ENCODE results near the gene JSRP1.
"Not testable (repeated sequence)": the region's sequence is repeated elsewhere in the genome, so short reads cannot be mapped to it uniquely, and the experiment has no call there.

The JSRP1 gene

DNA sequence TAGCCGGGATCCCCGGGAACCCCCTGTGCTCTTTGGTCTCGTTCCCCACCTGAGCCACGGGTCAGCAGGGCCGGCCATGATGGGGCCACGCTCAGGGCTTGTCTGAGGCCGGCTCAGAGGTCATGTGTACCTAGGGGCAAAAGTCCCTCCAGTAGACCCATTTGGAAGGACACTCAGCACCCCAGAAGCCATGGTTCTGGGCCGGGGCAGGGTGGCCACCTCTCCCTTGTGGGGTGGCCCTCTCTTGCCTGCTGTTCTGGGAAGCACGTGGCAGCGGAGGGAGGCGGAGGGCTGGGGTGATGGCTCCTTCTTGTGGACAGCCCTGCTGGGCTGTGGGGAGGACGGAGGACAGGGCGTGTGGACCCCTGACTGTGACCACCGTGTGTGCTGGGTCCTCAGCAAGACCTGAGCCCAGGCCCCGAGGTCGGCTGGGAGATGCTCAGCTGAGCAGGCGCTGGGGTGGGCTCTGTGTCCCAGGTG lies 32.2 kb upstream of the JSRP1 start:
- Mint-ChIP-seq H3K9me3 (no peaks in the 10 kb centered on the region), H3K4me3 (peak overlapping the region; percentile 76), H3K36me3 (ENCODE audit: low read depth) (no peaks in the 10 kb centered on the region), H3K4me1 (ENCODE audit: low read depth) (peaks cover 31% of the 10 kb centered on the region), H3K27ac (peak overlapping the region; percentile 61), H3K27me3 (peaks cover 7% of the 10 kb centered on the region)

DNA sequence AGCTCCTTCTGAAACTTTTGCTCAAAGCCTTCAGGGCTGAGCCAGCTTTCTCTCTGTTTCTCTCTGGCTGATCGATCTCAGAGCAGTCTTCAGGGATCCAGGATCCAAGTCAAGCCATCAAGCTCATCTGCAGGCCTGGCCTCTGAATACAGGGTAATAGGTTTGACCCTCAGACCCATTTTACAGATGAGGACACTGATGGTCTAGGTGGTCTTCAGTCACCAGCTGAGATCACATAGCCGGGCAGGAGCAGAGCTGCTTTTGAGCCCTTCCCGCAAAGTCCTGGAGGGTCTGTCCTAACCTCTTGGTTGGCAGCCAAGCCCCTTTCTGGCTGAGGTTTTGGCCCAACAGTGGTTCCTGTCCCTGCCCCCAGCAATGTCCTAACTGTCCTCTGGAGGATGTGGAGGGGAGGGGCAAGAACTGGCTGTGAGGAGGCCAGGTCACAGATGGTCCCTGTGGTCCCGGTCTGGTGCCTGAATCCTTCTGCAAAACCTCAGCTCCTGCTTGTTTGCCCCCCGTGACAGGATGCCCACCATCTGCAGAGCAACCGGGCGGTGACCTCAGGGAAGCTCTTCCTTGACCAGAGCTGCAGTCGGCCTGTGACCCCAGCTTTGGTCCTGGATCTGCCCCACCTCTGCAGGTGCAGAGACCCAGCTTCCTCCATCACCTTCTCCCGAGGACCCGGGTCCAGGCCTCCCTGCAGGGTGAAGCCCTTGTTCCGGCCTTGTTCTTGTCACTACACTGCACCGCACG lies 31.5 kb upstream of the JSRP1 start:
- H3K36me3 Mint-ChIP-seq (ENCODE audit: low read depth): no peaks in the 10 kb centered on the region
- H3K4me1 Mint-ChIP-seq (ENCODE audit: low read depth): peaks cover 33% of the 10 kb centered on the region
- no peak overlapping the region for H3K4me3 Mint-ChIP-seq
- no peaks in the 10 kb centered on the region for H3K9me3 Mint-ChIP-seq
- peaks cover 7% of the 10 kb centered on the region for H3K27me3 Mint-ChIP-seq
- H3K27ac Mint-ChIP-seq: no peak overlapping the region

DNA sequence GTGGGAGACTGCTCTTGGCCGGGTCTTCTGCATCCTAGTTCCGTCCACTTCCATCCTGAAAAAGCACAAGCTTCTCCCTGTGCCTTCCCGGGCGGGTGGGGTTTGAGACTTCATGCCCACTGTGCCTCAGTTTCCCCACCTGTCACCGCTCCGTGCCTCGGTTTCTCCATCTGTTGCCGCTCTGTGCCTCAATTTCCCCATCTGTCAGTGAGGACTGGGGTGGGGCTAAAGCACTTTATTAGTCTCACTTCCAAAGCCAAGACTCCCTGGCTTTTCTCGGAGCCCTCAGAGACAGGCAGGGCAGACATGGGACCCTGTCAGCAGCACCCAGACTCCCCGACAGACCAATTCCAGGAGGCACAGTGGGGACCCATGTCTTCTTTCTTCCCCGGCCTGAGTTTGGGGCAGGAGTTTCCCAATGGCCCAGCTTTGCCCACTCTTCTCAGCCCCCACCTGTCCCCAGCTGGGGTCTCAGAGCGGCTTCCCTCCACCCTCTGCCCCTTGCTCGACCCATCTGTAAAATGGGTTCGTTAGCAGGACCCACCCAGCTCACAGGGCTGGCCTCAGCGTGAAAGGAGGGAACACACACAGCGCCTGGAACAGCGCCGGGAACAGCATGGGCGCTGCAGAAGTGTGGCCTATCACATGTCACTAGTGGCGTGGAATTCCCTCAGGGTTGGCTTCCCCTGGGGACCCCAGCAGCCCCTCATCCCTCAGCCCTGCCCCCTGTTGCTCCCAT lies 30.4 kb upstream of the JSRP1 start:
- H3K4me1 Mint-ChIP-seq (ENCODE audit: low read depth): peaks cover 43% of the 10 kb centered on the region
- no peak overlapping the region for H3K4me3 Mint-ChIP-seq
- H3K36me3 Mint-ChIP-seq (ENCODE audit: low read depth): no peaks in the 10 kb centered on the region
- H3K27ac Mint-ChIP-seq: no peak overlapping the region
- no peaks in the 10 kb centered on the region for H3K9me3 Mint-ChIP-seq
- peaks cover 7% of the 10 kb centered on the region for H3K27me3 Mint-ChIP-seq

DNA sequence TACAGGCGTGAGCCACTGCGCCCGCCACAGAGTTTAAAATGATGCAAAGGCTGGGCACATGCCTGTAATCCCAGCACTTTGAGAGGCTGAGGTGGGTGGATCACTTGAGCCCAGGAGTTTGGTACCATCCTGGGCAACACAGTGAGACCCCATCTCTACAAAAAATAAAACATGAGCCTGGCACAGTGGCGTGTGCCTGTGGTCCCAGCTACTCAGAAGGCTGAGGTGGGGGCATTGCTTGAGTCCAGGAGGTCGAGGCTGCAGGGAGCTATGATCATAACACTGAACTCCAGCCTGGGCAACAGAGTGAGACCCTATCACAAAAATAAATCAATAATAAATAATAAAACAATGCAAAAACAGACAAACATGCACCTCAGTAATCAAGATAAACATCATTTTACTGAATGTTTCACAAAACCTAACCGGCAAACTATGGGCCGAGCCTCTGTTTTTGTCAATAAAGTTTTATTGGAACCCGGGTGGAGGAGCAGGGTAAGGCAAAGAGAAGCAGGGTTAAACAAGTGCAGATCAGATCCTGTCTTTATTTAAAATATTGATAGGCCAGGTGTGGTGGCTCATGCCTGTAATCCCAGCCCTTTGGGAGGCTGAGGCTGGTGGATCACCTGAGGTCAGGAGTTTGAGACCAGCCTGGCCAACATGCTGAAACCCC lies 27.8 kb upstream of the JSRP1 start:
- peaks cover 28% of the 10 kb centered on the region for H3K4me1 Mint-ChIP-seq (ENCODE audit: low read depth)
- no peak overlapping the region for H3K4me3 Mint-ChIP-seq
- H3K27me3 Mint-ChIP-seq: peaks cover 4% of the 10 kb centered on the region
- H3K27ac Mint-ChIP-seq: no peak overlapping the region
- H3K9me3 Mint-ChIP-seq: no peaks in the 10 kb centered on the region
- H3K36me3 Mint-ChIP-seq (ENCODE audit: low read depth): no peaks in the 10 kb centered on the region

DNA sequence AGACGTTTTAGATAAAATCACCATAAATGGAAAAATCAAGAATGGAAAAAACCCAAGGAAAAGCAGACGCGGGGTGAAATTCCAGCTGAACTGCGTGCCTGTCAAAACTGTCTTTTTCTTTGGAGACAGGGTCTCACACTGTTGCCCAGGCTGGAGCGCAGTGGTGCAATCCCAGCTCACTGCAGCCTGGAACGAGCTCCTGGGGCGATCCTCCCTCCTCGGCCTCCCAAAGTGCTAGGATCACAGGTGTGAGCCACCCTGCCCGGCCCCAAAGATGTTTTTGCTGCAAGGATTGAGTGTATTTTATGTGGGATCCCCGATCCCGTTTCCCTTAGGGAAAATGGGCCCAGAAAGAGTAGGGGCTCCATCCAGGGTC lies 26.6 kb upstream of the JSRP1 start:
- no peaks in the 10 kb centered on the region for H3K9me3 Mint-ChIP-seq
- H3K36me3 Mint-ChIP-seq (ENCODE audit: low read depth): no peaks in the 10 kb centered on the region
- H3K4me3 Mint-ChIP-seq: no peak overlapping the region
- peak overlapping the region; percentile 45 for H3K27ac Mint-ChIP-seq
- H3K4me1 Mint-ChIP-seq (ENCODE audit: low read depth): peaks cover 17% of the 10 kb centered on the region
- no peaks in the 10 kb centered on the region for H3K27me3 Mint-ChIP-seq

DNA sequence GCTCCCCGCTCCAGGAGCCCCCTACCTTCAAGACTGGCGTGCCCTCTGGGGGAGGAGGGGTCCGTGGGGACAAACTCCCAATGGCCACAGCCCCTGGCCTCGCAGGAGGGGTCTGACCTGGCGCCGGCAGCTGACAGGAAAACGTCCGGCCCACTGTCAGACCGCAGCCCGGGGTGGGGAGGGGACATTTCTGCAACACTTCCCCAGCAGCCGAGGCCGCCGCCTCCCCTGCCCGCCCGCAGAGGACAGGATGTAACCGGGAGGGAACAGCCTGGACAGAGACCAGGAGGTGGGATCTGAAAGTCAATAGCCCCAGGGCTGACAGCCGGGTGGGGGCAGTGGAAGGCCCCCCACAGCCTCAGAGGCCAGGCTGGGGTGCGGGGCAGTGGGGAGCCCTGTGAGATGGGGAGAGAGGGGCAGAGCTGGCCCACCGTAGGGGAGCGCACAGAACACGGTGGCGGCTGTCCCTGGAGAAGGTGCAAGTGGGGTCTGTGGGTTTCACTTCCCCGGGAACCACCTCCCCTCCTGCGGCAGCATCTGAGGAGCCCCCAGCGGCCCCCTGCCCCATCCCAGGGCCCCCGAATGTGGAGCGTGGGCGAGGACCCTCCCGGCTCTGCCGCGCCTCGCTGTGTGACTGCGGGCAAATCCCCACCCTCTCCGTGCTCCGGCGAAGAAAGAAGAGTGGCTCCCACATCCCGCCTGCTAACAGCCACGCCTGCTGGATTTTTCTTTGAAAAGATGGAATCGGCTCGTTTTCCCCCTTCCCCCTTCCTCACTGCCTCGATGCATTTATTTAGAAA lies 26.0 kb upstream of the JSRP1 start, which contains the start of gene PEAK3:
Gene PEAK3, minus strand, starts transcription at position 114 of the 800 bp plus-strand sequence. CDS start 1,244 bp downstream, outside the sequence.
- Mint-ChIP-seq H3K4me1 (ENCODE audit: low read depth) (peaks cover 17% of the 10 kb centered on the region), H3K27me3 (no peaks in the 10 kb centered on the region), H3K27ac (peak within 1 kb of the TSS; percentile 45), H3K9me3 (no peaks in the 10 kb centered on the region), H3K4me3 (peak within 1 kb of the TSS; percentile 43), H3K36me3 (ENCODE audit: low read depth) (no peaks in the 10 kb centered on the region)

DNA sequence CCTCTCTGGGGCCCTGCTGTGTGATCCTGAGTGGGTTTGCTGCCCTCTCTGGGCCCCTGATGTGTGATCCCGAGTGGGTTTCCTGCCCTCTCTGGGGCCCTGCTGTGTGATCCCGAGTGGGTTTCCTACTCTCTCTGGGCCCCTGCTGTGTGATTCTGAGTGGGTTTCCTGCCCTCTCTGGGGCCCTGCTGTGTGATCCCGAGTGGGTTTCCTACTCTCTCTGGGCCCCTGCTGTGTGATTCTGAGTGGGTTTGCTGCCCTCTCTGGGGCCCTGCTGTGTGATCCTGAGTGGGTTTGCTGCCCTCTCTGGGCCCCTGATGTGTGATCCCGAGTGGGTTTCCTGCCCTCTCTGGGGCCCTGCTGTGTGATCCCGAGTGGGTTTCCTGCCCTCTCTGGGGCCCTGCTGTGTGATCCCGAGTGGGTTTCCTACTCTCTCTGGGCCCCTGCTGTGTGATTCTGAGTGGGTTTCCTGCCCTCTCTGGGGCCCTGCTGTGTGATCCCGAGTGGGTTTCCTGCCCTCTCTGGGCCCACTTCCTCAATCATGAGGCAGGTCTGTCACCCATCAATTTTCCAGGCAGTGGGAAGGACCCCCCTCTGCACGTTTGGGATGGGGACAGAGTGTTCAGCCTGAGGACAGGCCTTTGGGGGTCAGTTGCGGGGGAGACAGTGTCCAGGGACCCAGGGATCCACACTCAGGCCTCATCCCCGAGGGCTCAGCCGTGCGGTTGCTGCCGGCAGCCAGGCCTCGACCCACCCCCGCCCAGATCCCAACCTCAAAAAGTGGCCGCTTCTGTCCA lies 25.2 kb upstream of the JSRP1 start:
- not testable (repeated sequence) for H3K36me3 Mint-ChIP-seq (ENCODE audit: low read depth); H3K27ac Mint-ChIP-seq
- H3K4me3 Mint-ChIP-seq: peak overlapping the region; percentile 43

DNA sequence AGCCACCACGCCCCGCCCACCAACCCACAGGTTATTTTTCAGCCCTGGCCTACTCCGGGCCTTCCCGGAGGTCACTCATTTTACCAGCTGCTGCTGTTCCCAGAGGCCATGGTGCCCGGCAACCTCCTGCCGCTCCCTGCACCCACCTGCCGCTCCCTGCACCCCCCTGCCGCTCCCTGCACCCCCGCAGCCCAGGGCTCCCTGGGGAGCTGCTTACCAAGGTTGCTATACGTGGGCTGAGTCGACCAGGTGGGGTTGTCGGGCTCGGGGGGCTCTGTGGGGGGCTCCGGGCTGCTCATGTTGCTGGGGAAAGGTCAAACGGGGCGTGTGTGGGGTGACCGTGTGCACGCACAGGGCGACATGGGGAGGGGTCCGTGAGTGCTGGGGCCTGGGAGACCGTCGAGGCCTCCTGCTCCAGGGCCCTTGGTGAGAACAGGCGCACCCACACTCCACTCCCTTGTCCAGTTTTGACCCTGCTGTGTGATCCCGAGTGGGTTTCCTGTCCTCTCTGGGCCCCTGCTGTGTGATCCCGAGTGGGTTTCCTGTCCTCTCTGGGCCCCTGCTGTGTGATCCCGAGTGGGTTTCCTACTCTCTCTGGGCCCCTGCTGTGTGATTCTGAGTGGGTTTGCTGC lies 24.5 kb upstream of the JSRP1 start:
- no peak overlapping the region for H3K27ac Mint-ChIP-seq
- no peaks in the 10 kb centered on the region for H3K27me3 Mint-ChIP-seq
- H3K9me3 Mint-ChIP-seq: no peaks in the 10 kb centered on the region
- H3K4me3 Mint-ChIP-seq: no peak overlapping the region
- H3K36me3 Mint-ChIP-seq (ENCODE audit: low read depth): no peaks in the 10 kb centered on the region
- H3K4me1 Mint-ChIP-seq (ENCODE audit: low read depth): peaks cover 17% of the 10 kb centered on the region

More for the DNA sequence above, 25.2 kb upstream of the JSRP1 start:
- not testable (repeated sequence) for H3K9me3 Mint-ChIP-seq, H3K27me3 Mint-ChIP-seq
- H3K4me1 Mint-ChIP-seq (ENCODE audit: low read depth): peaks cover 17% of the 10 kb centered on the region

DNA sequence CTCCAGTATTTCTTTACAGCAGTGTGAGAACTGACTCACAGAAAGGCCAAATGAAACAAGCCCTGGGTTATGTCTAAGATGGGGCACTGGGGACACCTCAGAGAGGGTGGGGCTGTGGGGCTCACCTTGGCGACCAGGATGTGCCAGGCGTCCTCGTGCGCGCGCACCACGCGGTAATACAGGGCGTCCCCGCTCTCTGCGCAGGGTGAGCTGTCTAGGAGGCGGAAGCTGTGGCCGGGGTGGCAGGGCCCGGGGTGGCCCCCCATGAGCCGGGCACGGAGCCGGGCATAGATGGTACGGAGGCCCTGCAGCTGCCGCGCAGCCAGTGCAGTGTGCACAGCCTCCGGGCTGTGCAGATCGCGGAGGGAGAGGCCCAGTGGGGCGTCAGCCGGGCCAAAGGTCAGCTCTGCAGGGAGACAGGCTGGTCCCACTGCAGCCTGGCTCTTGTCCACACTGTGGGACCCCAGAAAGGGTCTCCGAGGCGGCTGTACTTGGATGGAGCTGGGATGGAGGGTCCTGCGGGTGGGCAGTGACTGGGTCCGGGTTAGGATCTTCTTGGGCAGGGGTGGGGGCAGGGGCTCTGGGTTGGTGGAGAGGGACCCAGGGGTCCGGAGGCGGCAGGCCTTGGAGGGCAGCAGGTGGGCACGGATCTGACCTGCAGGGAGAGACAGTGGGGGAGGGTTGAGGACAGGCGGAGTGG lies 22.4 kb upstream of the JSRP1 start:
- peaks cover 29% of the 10 kb centered on the region for H3K4me1 Mint-ChIP-seq (ENCODE audit: low read depth)
- H3K27me3 Mint-ChIP-seq: no peaks in the 10 kb centered on the region
- H3K9me3 Mint-ChIP-seq: no peaks in the 10 kb centered on the region
- H3K27ac Mint-ChIP-seq: no peak overlapping the region
- H3K36me3 Mint-ChIP-seq (ENCODE audit: low read depth): peaks cover 12% of the 10 kb centered on the region
- H3K4me3 Mint-ChIP-seq: no peak overlapping the region

DNA sequence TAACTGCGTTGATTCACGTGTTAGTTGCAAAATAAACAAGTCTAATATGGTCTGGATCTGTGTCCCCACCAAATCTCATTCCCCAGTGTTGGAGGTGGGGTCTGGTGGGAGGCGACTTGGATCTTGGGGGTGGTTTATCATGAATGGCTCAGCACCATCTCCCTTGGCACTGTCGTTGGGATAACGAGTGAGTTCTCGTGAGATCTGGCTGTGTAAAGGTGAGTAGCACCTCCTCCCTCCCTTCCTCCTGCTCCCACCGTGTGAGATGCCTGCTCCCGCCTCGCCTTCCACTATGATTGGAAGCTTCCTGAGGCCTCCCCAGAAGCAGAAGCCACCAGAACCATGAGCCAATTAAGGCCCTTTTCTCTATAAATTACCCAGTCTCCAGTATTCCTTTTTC lies 20.9 kb upstream of the JSRP1 start:
- H3K27me3 Mint-ChIP-seq: no peaks in the 10 kb centered on the region
- no peaks in the 10 kb centered on the region for H3K9me3 Mint-ChIP-seq
- H3K27ac Mint-ChIP-seq: peak overlapping the region; percentile 49
- H3K36me3 Mint-ChIP-seq (ENCODE audit: low read depth): peaks cover 25% of the 10 kb centered on the region
- H3K4me3 Mint-ChIP-seq: no peak overlapping the region
- peaks cover 30% of the 10 kb centered on the region for H3K4me1 Mint-ChIP-seq (ENCODE audit: low read depth)

DNA sequence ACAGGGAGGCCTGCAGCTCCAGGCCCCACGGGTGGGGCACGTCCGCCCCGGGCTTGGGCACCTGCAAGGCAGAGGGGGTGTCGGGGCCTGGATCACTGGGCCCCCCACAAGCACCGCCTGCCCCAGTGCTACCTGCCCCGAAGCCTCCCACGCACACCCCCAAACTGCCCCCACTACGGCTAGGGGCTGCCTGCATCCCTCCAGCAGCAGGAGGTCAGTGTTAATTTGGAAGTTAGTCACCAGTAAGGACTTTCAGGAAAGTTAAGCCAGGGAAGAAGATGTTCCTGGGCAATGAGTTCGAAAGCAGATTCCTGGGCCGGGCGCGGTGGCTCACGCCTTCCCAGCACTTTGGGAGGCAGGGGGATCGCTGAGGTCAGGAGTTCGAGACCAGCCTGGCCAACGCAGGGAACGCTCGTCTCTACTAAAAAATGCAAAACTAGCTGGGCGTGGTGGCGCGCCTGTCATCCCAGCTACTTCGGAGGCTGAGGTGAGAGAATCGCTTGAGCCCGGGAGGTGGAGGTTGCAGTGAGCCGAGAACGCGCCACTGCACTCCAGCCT lies 20.3 kb upstream of the JSRP1 start:
- Mint-ChIP-seq H3K36me3 (ENCODE audit: low read depth) (peaks cover 30% of the 10 kb centered on the region), H3K4me3 (no peak overlapping the region), H3K9me3 (no peaks in the 10 kb centered on the region)

DNA sequence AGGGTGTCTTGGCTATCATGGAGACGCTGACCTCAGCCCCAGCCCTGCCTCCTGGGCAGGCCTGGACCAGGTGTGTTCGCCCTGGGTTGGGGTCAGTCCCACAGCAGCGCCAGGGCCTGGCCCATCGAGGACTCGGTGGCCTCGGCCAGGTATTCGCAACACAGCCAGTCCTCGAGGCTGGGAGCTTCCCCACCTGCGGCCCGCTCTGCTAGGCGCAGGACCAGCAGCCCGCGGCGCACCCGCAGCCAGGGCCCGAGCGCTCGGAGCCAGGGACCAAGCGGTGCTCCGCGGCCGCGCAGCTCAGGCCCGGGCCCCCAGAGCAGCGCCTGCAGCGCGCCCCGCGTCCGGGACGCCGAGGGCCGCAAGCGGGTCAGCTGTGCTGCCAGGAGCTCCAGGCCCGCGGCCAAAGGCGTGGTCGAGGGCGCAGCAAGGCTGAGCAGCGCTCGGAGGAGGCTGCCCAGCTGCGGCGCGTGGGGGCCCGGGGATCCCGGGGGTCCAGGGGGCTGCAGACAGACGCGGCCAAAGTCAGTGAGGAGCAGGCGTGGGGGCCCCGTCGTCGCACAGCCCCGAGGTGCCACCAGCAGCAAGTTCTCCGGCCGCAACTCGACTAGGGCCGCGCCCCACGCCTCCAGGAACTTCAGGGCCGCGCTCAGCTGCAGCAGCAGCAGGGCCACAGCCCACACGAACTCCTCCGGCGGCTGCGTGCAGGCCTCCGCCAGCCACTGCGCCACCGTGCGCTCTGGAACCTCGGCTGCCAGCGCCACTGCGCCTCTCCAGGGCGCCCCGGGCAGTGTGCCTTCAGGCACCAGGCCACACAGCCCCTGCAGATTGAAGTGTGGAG lies 19.6 kb upstream of the JSRP1 start:
- Mint-ChIP-seq H3K9me3 (no peaks in the 10 kb centered on the region), H3K4me3 (no peak overlapping the region), H3K27me3 (no peaks in the 10 kb centered on the region), H3K4me1 (ENCODE audit: low read depth) (peaks cover 30% of the 10 kb centered on the region), H3K36me3 (ENCODE audit: low read depth) (peaks cover 33% of the 10 kb centered on the region), H3K27ac (no peak overlapping the region)

More for the DNA sequence above, 20.3 kb upstream of the JSRP1 start:
- Mint-ChIP-seq H3K27me3 (no peaks in the 10 kb centered on the region), H3K4me1 (ENCODE audit: low read depth) (peaks cover 29% of the 10 kb centered on the region), H3K27ac (no peak overlapping the region)
